ENCODE data around the gene NRAP.

DNA sequence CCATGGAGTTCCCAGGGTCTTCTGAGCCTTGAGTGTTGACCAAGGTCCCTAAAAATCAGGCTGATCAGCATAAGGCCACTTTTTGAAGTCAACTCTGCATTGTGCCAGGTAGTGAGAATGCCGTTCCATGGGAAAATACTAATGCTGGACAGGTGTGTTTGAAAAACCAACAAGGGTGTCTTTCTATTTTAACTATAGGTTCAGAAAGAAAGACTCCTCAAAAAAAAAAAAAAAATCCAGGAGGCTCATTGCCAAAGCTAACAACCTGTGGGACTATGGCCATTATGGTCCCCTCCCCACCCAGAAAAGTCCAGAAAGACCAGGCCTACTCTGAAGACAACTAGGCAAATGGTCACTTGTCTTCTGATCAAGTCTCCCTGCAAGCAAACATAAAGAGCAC lies 44.4 kb downstream of the NRAP start:
- TF ChIP-seq CEBPB (IDR thresholded peaks at IDR 0.05) (no peak), RAD21 (IDR thresholded peaks at IDR 0.05; ENCODE audit: low read depth) (no peak), TCF12 (IDR thresholded peaks at IDR 0.05; ENCODE audit: low read depth) (no peak), YY1 (IDR thresholded peaks at IDR 0.05; ENCODE audit: low read depth) (no peak), FOXM1 (IDR thresholded peaks at IDR 0.05; ENCODE audit: borderline replicate concordance, low read depth) (no peak), TEAD4 (IDR thresholded peaks at IDR 0.05) (no peak), EP300 (IDR thresholded peaks at IDR 0.05; ENCODE audit: borderline replicate concordance) (no peak), CREB1 (IDR thresholded peaks at IDR 0.05; ENCODE audit: low read depth) (no peak), TAF1 (IDR thresholded peaks at IDR 0.05; ENCODE audit: low read depth) (no peak)
- TF ChIP-seq, protein P1, sequence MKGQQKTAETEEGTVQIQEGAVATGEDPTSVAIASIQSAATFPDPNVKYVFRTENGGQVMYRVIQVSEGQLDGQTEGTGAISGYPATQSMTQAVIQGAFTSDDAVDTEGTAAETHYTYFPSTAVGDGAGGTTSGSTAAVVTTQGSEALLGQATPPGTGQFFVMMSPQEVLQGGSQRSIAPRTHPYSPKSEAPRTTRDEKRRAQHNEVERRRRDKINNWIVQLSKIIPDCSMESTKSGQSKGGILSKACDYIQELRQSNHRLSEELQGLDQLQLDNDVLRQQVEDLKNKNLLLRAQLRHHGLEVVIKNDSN (IDR thresholded peaks at IDR 0.05) = no peak
- TF ChIP-seq, protein P2, sequence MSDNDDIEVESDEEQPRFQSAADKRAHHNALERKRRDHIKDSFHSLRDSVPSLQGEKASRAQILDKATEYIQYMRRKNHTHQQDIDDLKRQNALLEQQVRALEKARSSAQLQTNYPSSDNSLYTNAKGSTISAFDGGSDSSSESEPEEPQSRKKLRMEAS (IDR thresholded peaks at IDR 0.05) = no peak
- TF ChIP-seq, protein P3, sequence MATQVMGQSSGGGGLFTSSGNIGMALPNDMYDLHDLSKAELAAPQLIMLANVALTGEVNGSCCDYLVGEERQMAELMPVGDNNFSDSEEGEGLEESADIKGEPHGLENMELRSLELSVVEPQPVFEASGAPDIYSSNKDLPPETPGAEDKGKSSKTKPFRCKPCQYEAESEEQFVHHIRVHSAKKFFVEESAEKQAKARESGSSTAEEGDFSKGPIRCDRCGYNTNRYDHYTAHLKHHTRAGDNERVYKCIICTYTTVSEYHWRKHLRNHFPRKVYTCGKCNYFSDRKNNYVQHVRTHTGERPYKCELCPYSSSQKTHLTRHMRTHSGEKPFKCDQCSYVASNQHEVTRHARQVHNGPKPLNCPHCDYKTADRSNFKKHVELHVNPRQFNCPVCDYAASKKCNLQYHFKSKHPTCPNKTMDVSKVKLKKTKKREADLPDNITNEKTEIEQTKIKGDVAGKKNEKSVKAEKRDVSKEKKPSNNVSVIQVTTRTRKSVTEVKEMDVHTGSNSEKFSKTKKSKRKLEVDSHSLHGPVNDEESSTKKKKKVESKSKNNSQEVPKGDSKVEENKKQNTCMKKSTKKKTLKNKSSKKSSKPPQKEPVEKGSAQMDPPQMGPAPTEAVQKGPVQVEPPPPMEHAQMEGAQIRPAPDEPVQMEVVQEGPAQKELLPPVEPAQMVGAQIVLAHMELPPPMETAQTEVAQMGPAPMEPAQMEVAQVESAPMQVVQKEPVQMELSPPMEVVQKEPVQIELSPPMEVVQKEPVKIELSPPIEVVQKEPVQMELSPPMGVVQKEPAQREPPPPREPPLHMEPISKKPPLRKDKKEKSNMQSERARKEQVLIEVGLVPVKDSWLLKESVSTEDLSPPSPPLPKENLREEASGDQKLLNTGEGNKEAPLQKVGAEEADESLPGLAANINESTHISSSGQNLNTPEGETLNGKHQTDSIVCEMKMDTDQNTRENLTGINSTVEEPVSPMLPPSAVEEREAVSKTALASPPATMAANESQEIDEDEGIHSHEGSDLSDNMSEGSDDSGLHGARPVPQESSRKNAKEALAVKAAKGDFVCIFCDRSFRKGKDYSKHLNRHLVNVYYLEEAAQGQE (IDR thresholded peaks at IDR 0.05; ENCODE audit: low read depth) = no peak

Measured in Ishikawa (cell line).